ENCODE measurements around the gene OR4A16.

OR4A16 gene

GRCh38 chr11:55342901-55343300 is at the start of gene OR4A16:
Gene OR4A16, plus strand, starts transcription at chr11:55343201. Its CDS starts 0 bp downstream, at chr11:55343201.
- DNase-seq = no peak

GRCh38 chr11:55324500-55324899 is 18.5 kb upstream of the OR4A16 start:
- no peak for DNase-seq

- DNase-seq = no peak
Measured at GRCh38 chr11:55345306-55345705, 2.3 kb downstream of the OR4A16 start.

- DNase-seq = no peak
Measured at GRCh38 chr11:55349032-55349431, 6.0 kb downstream of the OR4A16 start.

GRCh38 chr11:55357560-55358184 is 14.7 kb downstream of the OR4A16 start:
- DNase-seq = no peak

- no peak for DNase-seq
Measured at GRCh38 chr11:55367674-55368073, 24.7 kb downstream of the OR4A16 start, which contains the start of gene OR4A15. Gene OR4A15, plus strand, starts transcription at chr11:55367974. Its CDS starts 0 bp downstream, at chr11:55367974.

Measured in CD4-positive, alpha-beta T cell treated with Interleukin-4 for 4 hours (primary cell).